GM18951 (cell line): ENCODE data around the gene GBGT1.
A peak's percentile ranks its signal among the peaks of the same experiment; 100 is the strongest.

Experiments used
- POLR2A ChIP-seq: IDR thresholded peaks from 4 replicates; pipeline ENCODE4 v1.6.1; 2011; ENCODE audit warnings: mild to moderate bottlenecking; ENCODE audit not compliant: insufficient read length, insufficient read depth; ENCODE audit errors: extremely low read depth
- in situ Hi-C: fragments of 300-500 bp; cut with MboI; formaldehyde crosslinking; loops from one replicate; pipeline ENCODE4 v1.12.0; 2022; ENCODE audit warnings: low sequenced_read_pairs, mixed read lengths, inconsistent platforms; ENCODE audit not compliant: unreplicated experiment

The GBGT1 gene

DNA sequence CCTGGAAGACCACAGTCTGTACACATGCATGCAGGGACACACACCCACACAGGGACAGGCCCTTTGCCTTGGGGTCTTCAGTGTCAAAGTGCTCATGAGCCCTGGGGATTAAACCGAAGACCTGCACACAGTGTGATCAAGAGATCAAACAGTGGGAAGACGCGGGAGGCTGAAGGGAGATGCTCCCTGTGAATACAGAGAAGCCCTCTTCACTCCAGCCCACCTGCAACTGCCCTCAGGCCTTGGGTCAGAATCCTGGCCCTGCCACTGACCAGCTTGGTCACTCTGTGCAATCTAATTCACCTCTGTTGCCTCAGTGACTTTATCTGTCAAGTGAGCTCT is 45.6 kb downstream of the GBGT1 start:
- TF ChIP-seq POLR2A, result no peak
- in situ Hi-C loops, result no loop called here

DNA sequence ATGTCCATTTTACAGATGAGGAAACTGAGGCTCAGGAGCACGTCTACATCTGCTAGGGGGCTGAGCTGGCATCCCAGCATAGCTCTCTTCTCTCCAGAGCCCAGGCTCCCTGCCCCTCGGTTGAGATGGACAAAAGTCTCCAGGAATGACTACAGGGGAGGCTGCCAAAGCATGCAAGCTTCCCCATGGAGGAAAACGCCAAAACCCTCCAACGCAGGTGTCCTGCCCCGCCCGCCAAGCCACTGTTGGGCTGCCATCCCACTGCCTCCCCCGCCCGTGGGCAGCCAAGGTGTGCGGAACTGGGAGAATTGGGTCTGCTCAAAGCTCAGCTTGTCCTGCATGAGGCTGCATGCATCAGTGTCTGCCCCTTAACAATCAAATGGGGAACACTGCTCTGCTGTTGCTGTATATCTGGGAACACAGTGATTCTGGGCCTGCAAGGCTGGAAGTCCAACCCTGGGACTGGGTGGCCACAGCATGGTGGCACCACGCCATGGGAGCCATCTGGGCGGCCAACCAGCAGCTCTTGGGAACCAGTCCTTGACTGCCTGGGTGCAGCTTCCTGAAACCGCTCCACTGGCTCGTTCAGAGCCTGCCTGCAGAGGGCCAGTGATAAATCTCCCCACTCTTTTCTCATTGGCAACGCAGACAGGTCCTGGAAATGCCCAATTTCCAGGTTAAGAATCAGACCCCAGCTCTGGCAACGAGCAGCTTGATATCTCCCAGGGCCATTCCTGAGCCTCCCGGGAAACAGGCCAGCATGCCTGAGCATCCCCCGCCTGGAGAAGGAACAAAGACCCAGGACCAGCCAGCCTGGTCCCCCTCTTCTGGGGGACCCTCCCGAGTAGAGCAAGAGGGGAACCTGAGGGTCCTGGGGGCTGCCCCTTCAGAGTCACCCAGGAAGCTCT is 46.2 kb downstream of the GBGT1 start:
- no peak for TF ChIP-seq POLR2A
- in situ Hi-C loops, result no loop called here

DNA sequence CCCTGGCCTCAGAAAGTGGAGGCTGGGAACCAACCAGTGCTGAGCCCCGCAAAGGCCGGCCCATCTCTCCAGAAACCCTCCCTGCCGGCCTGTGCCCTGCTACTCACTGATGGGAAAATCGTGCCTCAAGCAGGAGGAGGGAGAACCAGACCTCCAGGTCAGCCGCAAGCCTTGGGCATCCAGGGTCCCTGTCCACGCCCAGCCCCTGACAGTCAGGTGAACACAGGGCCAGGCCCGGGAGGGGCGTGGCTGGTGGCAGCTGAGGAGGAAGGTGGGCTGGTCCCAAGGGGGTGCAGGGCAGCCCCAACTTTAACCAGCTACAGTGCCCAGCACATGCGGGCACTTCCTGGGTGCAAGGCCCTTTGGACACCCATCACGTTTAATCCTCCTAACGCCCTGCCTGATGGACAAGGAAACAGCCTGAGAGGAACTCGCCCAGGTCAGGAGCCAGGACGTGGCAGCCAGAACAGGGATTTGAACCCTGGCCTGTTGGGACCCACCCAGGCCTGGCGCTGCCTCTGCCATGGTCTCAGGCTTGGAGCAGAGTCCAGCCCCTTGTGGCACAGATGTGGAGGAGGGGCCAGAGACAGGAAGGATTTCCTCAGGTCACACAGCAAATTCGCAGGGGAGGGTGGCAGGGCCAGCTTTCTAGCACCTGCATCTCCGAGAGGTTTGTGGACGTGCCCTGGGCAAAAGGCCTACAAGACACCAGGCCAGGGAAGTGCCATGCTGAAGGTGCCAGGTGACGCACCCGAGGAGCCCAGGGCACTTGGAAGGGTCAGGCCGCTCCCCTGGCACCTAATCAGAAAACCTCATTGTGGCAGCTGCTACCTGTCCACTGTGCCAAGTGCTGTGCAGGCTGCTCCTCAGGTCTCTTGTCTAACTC is 47.1 kb downstream of the GBGT1 start:
- in situ Hi-C loops, result no loop called here
- TF ChIP-seq POLR2A, result no peak

GRCh38 chr9:133115604-133116345 is 47.9 kb downstream of the GBGT1 start:
- in situ Hi-C loops, result no loop called here
- peak; percentile 87 for TF ChIP-seq POLR2A

DNA sequence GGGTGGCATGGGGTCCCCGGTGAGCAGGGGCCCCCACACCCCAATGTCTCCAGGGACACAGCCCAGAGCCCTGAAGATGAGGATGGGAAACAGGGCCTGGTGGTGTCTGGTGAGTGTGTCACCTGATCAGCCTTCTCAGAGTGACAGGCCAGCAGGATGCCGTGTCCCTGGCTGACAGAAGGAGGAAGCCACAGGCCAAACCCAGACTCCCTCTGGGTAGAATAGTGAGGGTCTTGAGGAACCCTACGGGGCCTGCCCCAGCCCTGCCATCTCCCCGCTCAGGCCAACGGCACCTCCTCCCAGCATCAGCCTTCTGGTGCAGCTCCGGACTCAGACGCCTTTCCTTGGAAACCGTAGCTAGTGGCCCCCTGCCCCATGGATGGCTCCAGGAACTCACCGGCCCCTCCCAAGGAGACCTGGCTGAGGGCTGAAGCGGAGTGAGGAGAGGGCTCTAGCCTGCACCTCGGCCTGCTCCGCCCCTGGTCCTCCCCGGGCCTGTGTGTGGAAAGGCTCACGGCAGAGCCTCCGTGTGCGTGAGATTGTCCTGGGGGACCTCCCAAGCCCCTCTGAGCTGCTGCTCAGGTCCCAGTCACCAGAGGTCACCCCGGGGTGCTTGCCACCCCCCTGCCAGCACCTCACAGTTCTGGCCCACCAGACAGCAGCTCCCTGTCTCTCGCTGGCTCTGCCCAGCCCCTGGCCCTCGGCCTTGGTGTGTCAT is 48.7 kb downstream of the GBGT1 start:
- in situ Hi-C loops, result no loop called here
- TF ChIP-seq POLR2A, result no peak

- peak; percentile 12 for TF ChIP-seq POLR2A
- in situ Hi-C loops, result no loop called here
Observed at GRCh38 chr9:133113949-133114885, 49.5 kb downstream of the GBGT1 start.

- in situ Hi-C loops, result no loop called here
- no peak for TF ChIP-seq POLR2A
Observed at GRCh38 chr9:133113163-133113948, 50.4 kb downstream of the GBGT1 start.

DNA sequence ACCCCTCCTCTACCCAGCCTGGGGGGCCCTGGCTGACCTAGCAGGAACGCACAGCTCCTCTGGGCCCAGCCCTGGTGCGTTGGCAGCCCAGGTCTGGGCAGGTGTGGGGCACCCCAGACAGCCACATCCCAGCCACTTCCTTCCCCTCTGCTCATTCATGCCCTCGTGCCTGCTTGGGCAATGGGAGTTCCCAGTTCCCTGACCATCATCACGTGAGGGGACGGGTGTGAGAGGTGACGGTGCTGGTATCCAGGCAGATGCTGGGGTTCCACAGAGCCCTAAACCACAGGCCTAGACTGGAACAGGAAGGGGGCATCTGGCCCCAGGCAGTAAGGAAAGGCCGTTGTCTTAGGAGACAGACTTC is 51.1 kb downstream of the GBGT1 start:
- no peak for TF ChIP-seq POLR2A
- in situ Hi-C loops, result no loop called here

- no peak for TF ChIP-seq POLR2A
- in situ Hi-C loops, result no loop called here
Observed at GRCh38 chr9:133111808-133112662, 51.7 kb downstream of the GBGT1 start.
